ENCODE results near the gene ABCC1. TPM values are rescaled to one million over a fixed set of nuclear protein-coding genes. Genes with fewer than 3 reads are reported as not detected.

Gene ABCC1
- polyA plus RNA-seq, 1 donor from 2014 or later = 3.0 TPM

- no peaks in the 10 kb centered on the region for H4K20me1 ChIP-seq (ENCODE audit: insufficient read depth)
- no peak overlapping the region for H3K27ac ChIP-seq (ENCODE audit: low read length)
- TF ChIP-seq EZH2 (IDR thresholded peaks at IDR 0.05; ENCODE audit: borderline replicate concordance, insufficient read depth, low read length, poor library complexity, severe bottlenecking) = no peak
- TF ChIP-seq POLR2AphosphoS5 (IDR thresholded peaks at IDR 0.05) = no peak
- TF ChIP-seq CTCF (IDR thresholded peaks at IDR 0.05; ENCODE audit: poor library complexity, severe bottlenecking) = no peak
- TF ChIP-seq EP300 (conservative IDR thresholded peaks at IDR 0.05; ENCODE audit: poor library complexity, severe bottlenecking) = no peak
- TF ChIP-seq TAF1 (IDR thresholded peaks at IDR 0.05; ENCODE audit: low read depth) = no peak
- no peak for TF ChIP-seq REST (IDR thresholded peaks at IDR 0.05; ENCODE audit: borderline replicate concordance)
- no peak for TF ChIP-seq SMC3 (conservative IDR thresholded peaks at IDR 0.05; ENCODE audit: poor library complexity)
- TF ChIP-seq MXI1 (conservative IDR thresholded peaks at IDR 0.05; ENCODE audit: poor library complexity, severe bottlenecking) = no peak
- no peak for TF ChIP-seq RAD21 (conservative IDR thresholded peaks at IDR 0.05)
- no peaks in the 10 kb centered on the region for H3K27me3 ChIP-seq (ENCODE audit: insufficient read depth, low read depth, low read length)
- no peak overlapping the region for H3K4me2 ChIP-seq (ENCODE audit: low read length)
- no peaks in the 10 kb centered on the region for H3K9me2 ChIP-seq (ENCODE audit: insufficient read depth, low read length)
- H3K4me3 ChIP-seq (ENCODE audit: low read length) = no peak overlapping the region
- H3F3A ChIP-seq (ENCODE audit: insufficient read depth, low read length, poor library complexity, severe bottlenecking) = no peaks in the 10 kb centered on the region
- H3K36me3 ChIP-seq (ENCODE audit: insufficient read depth, low read length) = no peaks in the 10 kb centered on the region
- H2AFZ ChIP-seq (ENCODE audit: low read depth, low read length) = no peak overlapping the region
- no peak overlapping the region for H3K9ac ChIP-seq (ENCODE audit: low read length)
- peaks cover 4% of the 10 kb centered on the region for H3K9me3 ChIP-seq (ENCODE audit: low read length)
- no peaks in the 10 kb centered on the region for H3K79me2 ChIP-seq (replicated peaks; ENCODE audit: insufficient read depth, low read length)
These were observed 172.8 kb downstream of the ABCC1 start for GRCh38 chr16:16122264-16122663.

- H3K27ac ChIP-seq (ENCODE audit: low read length) = no peak overlapping the region
- no peaks in the 10 kb centered on the region for H3K27me3 ChIP-seq (ENCODE audit: insufficient read depth, low read depth, low read length)
- H3K4me2 ChIP-seq (ENCODE audit: low read length) = no peak overlapping the region
- H3K9me2 ChIP-seq (ENCODE audit: insufficient read depth, low read length) = no peaks in the 10 kb centered on the region
- no peaks in the 10 kb centered on the region for H4K20me1 ChIP-seq (ENCODE audit: insufficient read depth)
- no peaks in the 10 kb centered on the region for H3K79me2 ChIP-seq (replicated peaks; ENCODE audit: insufficient read depth, low read length)
- H3K9ac ChIP-seq (ENCODE audit: low read length) = no peak overlapping the region
- no peaks in the 10 kb centered on the region for H3F3A ChIP-seq (ENCODE audit: insufficient read depth, low read length, poor library complexity, severe bottlenecking)
- H3K9me3 ChIP-seq (ENCODE audit: low read length) = peaks cover 4% of the 10 kb centered on the region
- TF ChIP-seq EP300 (conservative IDR thresholded peaks at IDR 0.05; ENCODE audit: poor library complexity, severe bottlenecking) = no peak
- TF ChIP-seq SMC3 (conservative IDR thresholded peaks at IDR 0.05; ENCODE audit: poor library complexity) = no peak
- TF ChIP-seq TAF1 (IDR thresholded peaks at IDR 0.05; ENCODE audit: low read depth) = no peak
- TF ChIP-seq RAD21 (conservative IDR thresholded peaks at IDR 0.05) = no peak
- no peak for TF ChIP-seq POLR2AphosphoS5 (IDR thresholded peaks at IDR 0.05)
- no peak for TF ChIP-seq CTCF (IDR thresholded peaks at IDR 0.05; ENCODE audit: poor library complexity, severe bottlenecking)
- no peak for TF ChIP-seq EZH2 (IDR thresholded peaks at IDR 0.05; ENCODE audit: borderline replicate concordance, insufficient read depth, low read length, poor library complexity, severe bottlenecking)
- no peak for TF ChIP-seq REST (IDR thresholded peaks at IDR 0.05; ENCODE audit: borderline replicate concordance)
- no peak for TF ChIP-seq MXI1 (conservative IDR thresholded peaks at IDR 0.05; ENCODE audit: poor library complexity, severe bottlenecking)
- no peaks in the 10 kb centered on the region for H3K36me3 ChIP-seq (ENCODE audit: insufficient read depth, low read length)
- no peak overlapping the region for H2AFZ ChIP-seq (ENCODE audit: low read depth, low read length)
- no peak overlapping the region for H3K4me3 ChIP-seq (ENCODE audit: low read length)
These were observed 175.0 kb downstream of the ABCC1 start for GRCh38 chr16:16124438-16124837.
